HK-2 (cell line): ENCODE results near the gene ADARB2.
"Not testable (repeated sequence)": the region's sequence is repeated elsewhere in the genome, so short reads cannot be mapped to it uniquely, and the experiment has no call there.

Experiments
- DNase-seq: peaks from one replicate; pipeline ENCODE4 v3.0.0-alpha.2; 2018; ENCODE audit not compliant: unreplicated experiment

Gene ADARB2

GRCh38 chr10:1643161-1643907 lies 94.0 kb downstream of the ADARB2 start:
- peak; percentile 27 for DNase-seq

- DNase-seq, result no peak
These were observed 94.6 kb downstream of the ADARB2 start for GRCh38 chr10:1642600-1643160.

DNA sequence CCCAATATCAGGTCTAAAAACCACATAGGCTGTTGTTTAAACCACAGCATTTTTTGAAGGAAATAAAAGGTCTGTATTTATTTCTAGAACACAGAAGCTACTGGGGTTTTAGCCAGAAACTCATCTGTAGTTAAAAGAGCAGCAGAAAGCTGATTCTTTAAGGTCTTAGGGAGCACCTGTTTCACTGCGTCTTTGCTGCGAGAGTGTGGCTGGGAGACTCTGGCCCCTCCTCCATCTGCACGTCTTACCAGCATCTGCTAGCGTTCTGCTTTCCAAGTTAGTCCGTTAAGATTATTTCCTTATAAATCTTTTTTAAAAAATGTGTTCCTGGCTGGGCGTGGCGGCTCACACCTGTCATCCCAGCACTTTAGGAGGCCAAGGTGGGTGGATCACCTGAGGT lies 95.9 kb downstream of the ADARB2 start:
- no peak for DNase-seq

DNA sequence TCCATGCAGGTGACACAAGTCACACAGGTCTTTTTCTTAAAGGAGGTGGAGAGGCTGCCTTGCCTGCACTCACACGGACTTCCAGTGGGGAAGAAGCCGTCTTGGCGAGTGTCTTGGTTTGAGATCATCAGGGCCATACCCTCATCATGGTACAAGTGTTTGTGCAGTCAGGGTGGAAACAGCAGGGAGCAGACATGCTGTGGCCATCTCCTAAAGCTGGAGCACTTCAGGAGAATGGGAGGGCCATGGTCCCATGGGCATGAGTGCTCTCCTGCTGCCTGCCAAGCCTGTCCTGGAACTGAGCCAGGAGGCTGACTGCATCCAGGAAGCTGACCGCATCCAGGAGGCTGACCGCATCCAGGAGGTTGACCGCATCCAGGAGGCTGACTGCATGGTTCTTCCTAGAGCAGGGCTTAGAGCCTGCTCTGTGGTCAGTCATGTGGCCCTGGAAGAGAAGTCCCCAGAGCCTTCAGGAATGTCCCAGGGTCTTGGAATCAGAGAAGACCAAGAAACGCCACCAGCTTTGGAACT lies 98.4 kb downstream of the ADARB2 start:
- peak; percentile 33 for DNase-seq

DNA sequence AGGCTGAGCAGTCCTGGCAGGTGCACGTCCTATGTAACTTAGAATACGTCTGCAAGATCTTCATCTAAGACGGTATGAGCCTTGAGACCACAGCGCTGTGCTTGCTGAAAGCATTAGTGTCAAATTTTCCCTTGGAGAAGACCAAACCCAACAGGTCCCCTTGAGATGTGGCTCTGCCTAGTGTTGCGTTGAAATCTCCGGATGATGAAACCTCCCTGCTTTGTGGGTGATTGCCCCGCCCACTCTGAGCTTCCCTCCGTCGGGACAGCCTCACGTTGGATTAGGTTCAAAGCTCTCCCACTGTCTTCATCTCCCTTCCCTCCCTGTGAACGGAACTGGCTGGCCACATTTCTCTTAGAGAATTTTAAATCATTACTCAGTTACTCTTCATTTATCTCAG lies 102.0 kb downstream of the ADARB2 start:
- no peak for DNase-seq

GRCh38 chr10:1634239-1634638 lies 103.1 kb downstream of the ADARB2 start:
- no peak for DNase-seq

- no peak for DNase-seq
These were observed 103.5 kb downstream of the ADARB2 start for GRCh38 chr10:1633783-1634182.

DNA sequence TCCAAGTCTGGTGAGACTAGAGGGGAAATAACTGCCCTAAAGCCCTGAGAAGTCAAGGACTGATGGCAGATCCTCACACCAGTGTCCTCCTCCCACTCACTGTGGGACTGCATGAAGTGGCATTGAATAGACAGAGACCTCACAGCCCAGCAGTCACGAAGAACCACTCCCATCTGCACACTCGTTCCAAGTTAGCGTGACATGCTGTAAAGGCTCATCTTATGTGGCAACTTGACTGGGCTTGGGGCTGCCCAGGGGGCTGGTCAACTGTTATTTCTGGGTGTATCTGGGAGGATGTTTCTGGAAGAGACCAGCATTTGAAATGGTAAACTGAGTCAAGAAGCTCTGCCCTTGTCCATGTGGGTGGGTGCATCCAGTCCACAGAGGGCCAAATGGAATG lies 104.7 kb downstream of the ADARB2 start:
- DNase-seq, result no peak

- DNase-seq, result no peak
These were observed 105.2 kb downstream of the ADARB2 start for GRCh38 chr10:1632141-1632540.

GRCh38 chr10:1631282-1631681 lies 106.0 kb downstream of the ADARB2 start:
- no peak for DNase-seq

- no peak for DNase-seq
These were observed 107.0 kb downstream of the ADARB2 start for GRCh38 chr10:1630304-1630703.

- no peak for DNase-seq
These were observed 107.8 kb downstream of the ADARB2 start for GRCh38 chr10:1629326-1630198.

DNA sequence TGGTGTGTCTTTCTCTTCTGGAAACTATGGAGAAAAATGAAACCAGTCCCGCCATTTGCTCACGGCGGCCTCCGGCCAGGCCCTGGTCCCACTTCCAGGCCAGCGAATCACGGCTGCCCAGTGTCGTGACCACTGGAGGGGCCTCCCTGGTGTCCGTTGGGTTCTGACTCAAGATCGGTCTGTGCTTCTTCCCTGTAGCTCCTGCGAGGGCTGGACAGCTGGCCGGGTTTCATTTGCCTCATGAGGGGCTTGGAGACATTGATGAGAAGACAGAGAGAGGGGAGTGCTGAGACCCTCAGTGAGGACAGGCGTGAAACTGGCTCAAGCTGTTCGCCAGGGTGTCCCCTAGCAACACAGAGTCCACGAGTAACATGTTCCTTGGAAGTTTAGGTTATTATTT lies 108.6 kb downstream of the ADARB2 start:
- no peak for DNase-seq

GRCh38 chr10:1627945-1628344 lies 109.4 kb downstream of the ADARB2 start:
- DNase-seq, result no peak

GRCh38 chr10:1626835-1627234 lies 110.5 kb downstream of the ADARB2 start:
- DNase-seq, result no peak

GRCh38 chr10:1626410-1626809 lies 110.9 kb downstream of the ADARB2 start:
- DNase-seq, result no peak

DNA sequence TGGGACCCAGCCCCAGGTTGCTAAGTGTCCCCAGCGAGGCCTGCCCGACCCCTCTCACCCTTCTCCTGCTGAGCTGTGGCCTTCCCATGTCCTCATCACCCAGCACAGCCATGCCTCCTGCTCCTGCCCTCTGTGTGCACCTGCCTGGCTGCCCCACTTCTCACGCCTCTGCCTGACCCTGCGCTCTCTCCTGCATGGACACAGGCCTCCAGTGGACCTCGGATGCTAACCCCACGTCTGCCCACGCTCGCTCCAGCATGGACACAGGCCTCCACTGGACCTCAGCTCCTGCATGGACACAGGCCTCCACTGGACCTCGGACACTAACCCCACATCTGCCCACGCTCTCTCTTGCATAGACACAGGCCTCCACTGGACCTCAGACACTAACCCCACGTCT lies 111.6 kb downstream of the ADARB2 start:
- DNase-seq, result no peak

DNA sequence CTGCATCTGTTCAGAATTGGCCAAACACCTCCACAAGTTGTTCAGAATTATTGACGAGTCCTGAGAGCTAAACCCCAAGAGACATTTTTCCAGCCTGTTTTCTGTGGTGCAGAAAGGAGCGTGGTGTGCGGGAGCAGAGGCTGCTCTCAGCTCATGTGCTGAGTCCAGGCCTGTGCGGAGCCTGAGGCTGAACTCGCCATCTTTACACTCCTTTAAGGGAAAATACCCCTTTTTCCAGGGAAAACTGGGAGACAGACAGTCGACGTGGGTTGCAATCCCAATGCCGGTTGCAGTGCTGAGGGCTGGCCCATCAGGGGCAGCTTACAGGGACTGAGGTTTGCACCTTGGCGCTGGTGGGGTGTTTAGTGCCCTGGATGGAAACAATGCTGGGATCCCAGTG lies 112.2 kb downstream of the ADARB2 start:
- DNase-seq, result no peak

DNA sequence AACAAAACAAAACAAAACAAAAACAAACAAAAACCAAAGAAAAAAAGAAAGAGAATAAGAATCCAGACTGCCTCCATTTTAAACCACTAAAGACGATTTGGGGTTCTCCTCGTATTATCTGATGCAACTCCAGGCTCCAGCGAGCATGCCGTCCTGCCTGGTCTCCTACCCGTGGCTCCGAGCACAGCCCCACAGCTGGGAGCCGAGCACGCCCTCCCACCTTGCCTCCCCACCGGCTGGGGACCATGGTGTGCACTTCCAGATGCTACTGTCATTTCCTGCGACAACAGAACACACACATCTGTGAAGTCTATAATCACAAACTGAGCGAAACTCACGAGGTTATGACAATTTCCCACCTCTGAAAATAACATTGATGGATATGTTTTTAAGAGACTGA lies 113.1 kb downstream of the ADARB2 start:
- no peak for DNase-seq

DNA sequence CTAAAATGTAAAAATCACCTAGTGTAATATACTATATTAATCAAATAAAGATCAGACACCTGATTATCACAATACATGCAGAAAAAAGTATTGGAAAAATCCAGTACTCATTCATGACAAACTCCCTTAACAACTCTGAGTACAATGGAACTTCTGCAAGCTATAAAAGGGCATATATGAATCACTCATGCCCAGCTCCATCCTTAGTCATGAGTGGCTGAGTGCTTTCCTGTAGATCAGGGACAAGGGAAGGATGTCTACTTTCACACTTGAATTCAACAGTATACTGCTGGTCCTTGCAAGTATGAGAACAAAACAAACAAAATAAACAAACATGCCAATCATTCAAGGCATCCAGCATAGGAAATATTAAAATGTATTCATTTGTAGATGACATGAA lies 116.5 kb downstream of the ADARB2 start:
- no peak for DNase-seq

DNA sequence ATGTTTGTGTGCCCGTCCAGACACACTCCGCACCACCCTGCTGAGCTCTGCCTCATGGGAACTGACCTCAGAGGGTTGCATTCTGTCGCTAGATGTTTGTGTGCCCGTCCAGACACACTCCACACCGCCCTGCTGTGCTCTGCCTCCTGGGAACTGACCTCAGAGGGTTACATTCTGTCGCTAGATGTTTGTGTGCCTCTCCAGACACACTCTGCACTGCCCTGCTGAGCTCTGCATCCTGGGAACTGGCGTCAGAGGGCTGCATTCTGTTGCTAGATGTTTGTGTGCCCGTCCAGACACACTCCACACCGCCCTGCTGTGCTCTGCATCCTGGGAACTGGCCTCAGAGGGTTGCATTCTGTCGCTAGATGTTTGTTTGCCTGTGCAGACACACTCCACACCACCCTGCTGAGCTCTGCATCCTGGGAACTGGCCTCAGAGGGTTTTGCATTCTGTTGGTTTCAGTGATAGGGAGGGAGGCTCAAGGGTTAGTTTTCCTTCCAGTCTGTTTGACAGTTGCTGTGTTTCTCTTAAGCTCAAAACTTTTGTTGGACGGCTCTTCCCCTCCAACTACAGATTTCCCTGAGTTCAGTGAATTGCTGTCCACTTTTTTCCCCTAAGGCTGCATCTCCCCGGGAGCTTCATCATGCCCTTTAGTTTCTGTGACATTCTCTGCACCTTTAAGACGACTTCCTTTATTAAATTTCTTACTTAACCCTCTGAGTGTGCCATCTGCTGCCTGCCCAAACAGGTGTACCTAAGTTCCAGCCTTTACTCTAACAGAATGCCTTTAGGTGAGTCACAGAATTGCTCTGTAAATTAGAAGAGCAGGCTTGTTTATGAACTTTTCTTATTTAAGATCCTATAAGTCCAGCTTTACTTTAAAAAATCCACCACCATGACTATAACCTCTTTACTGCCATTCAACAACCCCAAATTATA lies 119.7 kb downstream of the ADARB2 start:
- not testable (repeated sequence) for DNase-seq
